ENCODE measurements around the gene PIAS1.

PIAS1 gene

DNA sequence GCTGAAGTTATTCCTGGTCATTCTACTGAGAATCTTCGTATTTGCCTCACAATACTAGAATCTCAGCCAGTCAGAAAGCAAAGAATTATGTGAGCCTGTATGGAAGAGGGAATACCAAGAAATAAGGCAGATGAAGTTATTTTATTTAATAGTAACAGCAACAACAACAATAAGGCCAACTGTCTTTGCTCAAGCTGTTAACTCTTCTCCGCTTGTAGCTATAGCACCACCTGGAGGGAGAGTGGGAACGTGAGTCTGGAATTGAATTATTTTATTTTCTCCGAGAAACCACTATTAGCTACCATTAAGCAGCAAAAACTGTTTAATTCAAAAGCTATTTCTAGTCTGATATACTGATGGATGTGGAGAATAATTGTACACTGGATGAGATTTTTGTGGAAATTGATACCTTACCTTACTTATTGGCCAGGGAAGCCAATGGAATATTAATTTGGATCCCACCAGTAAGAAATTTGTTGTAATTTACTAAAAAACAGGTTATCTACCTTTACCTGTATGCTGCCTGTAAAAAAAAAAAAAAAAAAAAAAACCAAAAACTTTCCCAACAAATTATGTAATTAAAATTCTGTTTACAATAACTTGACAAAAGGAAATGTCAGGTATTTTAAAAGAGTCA, 100.9 kb downstream of the PIAS1 start:
- H2AFZ ChIP-seq (ENCODE audit: low read depth, low read length, severe bottlenecking): no peak overlapping the region
- H3K27me3 ChIP-seq (ENCODE audit: low read length): no peaks in the 10 kb centered on the region
- no peak overlapping the region for H3K4me2 ChIP-seq (ENCODE audit: low read depth, low read length, poor library complexity, severe bottlenecking)
- H3K4me3 ChIP-seq (ENCODE audit: insufficient read depth, low read length, poor library complexity, severe bottlenecking): no peak overlapping the region
- H3K9me3 ChIP-seq (ENCODE audit: insufficient read depth, low read length): no peaks in the 10 kb centered on the region
- H3K9ac ChIP-seq (ENCODE audit: low read length): no peak overlapping the region
- H3K27ac ChIP-seq (ENCODE audit: low read depth, low read length): no peak overlapping the region
- peaks cover 16% of the 10 kb centered on the region; the same call in 1 of the 2 replicates for H3F3A ChIP-seq (ENCODE audit: insufficient read depth)
- no peaks in the 10 kb centered on the region for H4K20me1 ChIP-seq (ENCODE audit: low read depth, low read length)
- H3K36me3 ChIP-seq (ENCODE audit: low read length): peaks cover 45% of the 10 kb centered on the region
- 0 out of 2 replicates have a peak, but pooled peaks cover 6% of the 10 kb centered on the region for H3K79me2 ChIP-seq (ENCODE audit: insufficient read depth, low read length)
- no peak for TF ChIP-seq EZH2phosphoT487 (conservative IDR thresholded peaks at IDR 0.05; ENCODE audit: low read length)
- TF ChIP-seq, protein P1, sequence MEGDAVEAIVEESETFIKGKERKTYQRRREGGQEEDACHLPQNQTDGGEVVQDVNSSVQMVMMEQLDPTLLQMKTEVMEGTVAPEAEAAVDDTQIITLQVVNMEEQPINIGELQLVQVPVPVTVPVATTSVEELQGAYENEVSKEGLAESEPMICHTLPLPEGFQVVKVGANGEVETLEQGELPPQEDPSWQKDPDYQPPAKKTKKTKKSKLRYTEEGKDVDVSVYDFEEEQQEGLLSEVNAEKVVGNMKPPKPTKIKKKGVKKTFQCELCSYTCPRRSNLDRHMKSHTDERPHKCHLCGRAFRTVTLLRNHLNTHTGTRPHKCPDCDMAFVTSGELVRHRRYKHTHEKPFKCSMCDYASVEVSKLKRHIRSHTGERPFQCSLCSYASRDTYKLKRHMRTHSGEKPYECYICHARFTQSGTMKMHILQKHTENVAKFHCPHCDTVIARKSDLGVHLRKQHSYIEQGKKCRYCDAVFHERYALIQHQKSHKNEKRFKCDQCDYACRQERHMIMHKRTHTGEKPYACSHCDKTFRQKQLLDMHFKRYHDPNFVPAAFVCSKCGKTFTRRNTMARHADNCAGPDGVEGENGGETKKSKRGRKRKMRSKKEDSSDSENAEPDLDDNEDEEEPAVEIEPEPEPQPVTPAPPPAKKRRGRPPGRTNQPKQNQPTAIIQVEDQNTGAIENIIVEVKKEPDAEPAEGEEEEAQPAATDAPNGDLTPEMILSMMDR (IDR thresholded peaks at IDR 0.05; ENCODE audit: insufficient read depth, low read length, poor library complexity, severe bottlenecking): peak; percentile 57
- no peaks in the 10 kb centered on the region for H3K9me2 ChIP-seq (replicated peaks; ENCODE audit: insufficient read depth, low read length)

- Histone ChIP-seq H3K9me2 (replicated peaks; ENCODE audit: insufficient read depth, low read length) (no peaks in the 10 kb centered on the region), H4K20me1 (ENCODE audit: low read depth, low read length) (no peaks in the 10 kb centered on the region), H3K9me3 (ENCODE audit: insufficient read depth, low read length) (no peaks in the 10 kb centered on the region), H3K4me3 (ENCODE audit: insufficient read depth, low read length, poor library complexity, severe bottlenecking) (no peak overlapping the region), H3K36me3 (ENCODE audit: low read length) (peaks cover 57% of the 10 kb centered on the region), H3K27ac (ENCODE audit: low read depth, low read length) (no peak overlapping the region), H3K9ac (ENCODE audit: low read length) (no peak overlapping the region), H3F3A (ENCODE audit: insufficient read depth) (peaks cover 16% of the 10 kb centered on the region; the same call in 1 of the 2 replicates), H2AFZ (ENCODE audit: low read depth, low read length, severe bottlenecking) (no peak overlapping the region), H3K79me2 (ENCODE audit: insufficient read depth, low read length) (0 out of 2 replicates have a peak, but pooled peaks cover 3% of the 10 kb centered on the region), H3K4me2 (ENCODE audit: low read depth, low read length, poor library complexity, severe bottlenecking) (no peak overlapping the region), H3K27me3 (ENCODE audit: low read length) (no peaks in the 10 kb centered on the region)
- TF ChIP-seq, protein P1 (IDR thresholded peaks at IDR 0.05; ENCODE audit: insufficient read depth, low read length, poor library complexity, severe bottlenecking): no peak
- no peak for TF ChIP-seq EZH2phosphoT487 (conservative IDR thresholded peaks at IDR 0.05; ENCODE audit: low read length)
Measured at GRCh38 chr15:68157074-68157473, 103.0 kb downstream of the PIAS1 start.

- TF ChIP-seq EZH2phosphoT487 (conservative IDR thresholded peaks at IDR 0.05; ENCODE audit: low read length): no peak
- TF ChIP-seq, protein P1 (IDR thresholded peaks at IDR 0.05; ENCODE audit: insufficient read depth, low read length, poor library complexity, severe bottlenecking): no peak
- peaks cover 14% of the 10 kb centered on the region; the same call in 1 of the 2 replicates for H3F3A ChIP-seq (ENCODE audit: insufficient read depth)
- no peaks in the 10 kb centered on the region for H3K9me3 ChIP-seq (ENCODE audit: insufficient read depth, low read length)
- H3K4me2 ChIP-seq (ENCODE audit: low read depth, low read length, poor library complexity, severe bottlenecking): no peak overlapping the region
- no peak overlapping the region for H3K4me3 ChIP-seq (ENCODE audit: insufficient read depth, low read length, poor library complexity, severe bottlenecking)
- no peaks in the 10 kb centered on the region for H3K27me3 ChIP-seq (ENCODE audit: low read length)
- peaks cover 61% of the 10 kb centered on the region for H3K36me3 ChIP-seq (ENCODE audit: low read length)
- no peaks in the 10 kb centered on the region for H4K20me1 ChIP-seq (ENCODE audit: low read depth, low read length)
- H3K9me2 ChIP-seq (replicated peaks; ENCODE audit: insufficient read depth, low read length): no peaks in the 10 kb centered on the region
- H3K27ac ChIP-seq (ENCODE audit: low read depth, low read length): no peak overlapping the region
- H3K79me2 ChIP-seq (ENCODE audit: insufficient read depth, low read length): 0 out of 2 replicates have a peak, but pooled peaks cover 3% of the 10 kb centered on the region
- H3K9ac ChIP-seq (ENCODE audit: low read length): no peak overlapping the region
- H2AFZ ChIP-seq (ENCODE audit: low read depth, low read length, severe bottlenecking): no peak overlapping the region
Measured at GRCh38 chr15:68158046-68158628, 104.0 kb downstream of the PIAS1 start.

All from SU-DHL-6 (cell line).